Loucy (cell line): ENCODE data around the gene ABCC6.

ENCODE experiments used
- H2AFZ ChIP-seq: fragments of 200-600 bp; sonication (generic); 2 replicates; pipeline ENCODE4 v1.6.0; 2016; ENCODE audit warnings: antibody characterized with exemption, mild to moderate bottlenecking, low read length, moderate library complexity
- H3F3A ChIP-seq: fragments of 200-600 bp; 2 replicates; pipeline ENCODE4 v1.6.0; 2016; ENCODE audit warnings: antibody characterized with exemption, low read depth, mild to moderate bottlenecking
- H3K27me3 ChIP-seq: fragments of 200-600 bp; sonication (generic); 2 replicates; pipeline ENCODE4 v1.6.1; 2014; ENCODE audit warnings: low read length, mild to moderate bottlenecking; ENCODE audit not compliant: insufficient read depth, poor library complexity, severe bottlenecking
- H3K36me3 ChIP-seq: fragments of 200-600 bp; sonication (generic); 2 replicates; pipeline ENCODE4 v1.6.1; 2016; ENCODE audit warnings: low read length; ENCODE audit not compliant: insufficient read depth
- H3K4me1 ChIP-seq: fragments of 200-600 bp; sonication (generic); 2 replicates; pipeline ENCODE4 v1.5.1; 2014; ENCODE audit warnings: low read length, mild to moderate bottlenecking; ENCODE audit not compliant: insufficient read depth, poor library complexity, severe bottlenecking
- H3K4me2 ChIP-seq: fragments of 200-600 bp; sonication (generic); 2 replicates; pipeline ENCODE4 v1.6.0; 2014; ENCODE audit warnings: antibody characterized with exemption, low read length, low read depth, mild to moderate bottlenecking; ENCODE audit not compliant: poor library complexity, severe bottlenecking
- H3K4me3 ChIP-seq: fragments of 200-600 bp; sonication (generic); 2 replicates; pipeline ENCODE4 v1.5.1; 2014; ENCODE audit warnings: low read length, mild to moderate bottlenecking, mixed read lengths; ENCODE audit not compliant: poor library complexity, severe bottlenecking
- H3K79me2 ChIP-seq: fragments of 200-600 bp; sonication (generic); 2 replicates; pipeline ENCODE4 v1.6.1; 2014; ENCODE audit warnings: low read length; ENCODE audit not compliant: insufficient read depth
- H3K9ac ChIP-seq: fragments of 200-600 bp; sonication (generic); 2 replicates; pipeline ENCODE4 v1.6.0; 2014; ENCODE audit warnings: mild to moderate bottlenecking, low read depth, low read length, moderate library complexity; ENCODE audit not compliant: poor library complexity, severe bottlenecking
- H3K9me2 ChIP-seq: fragments of 200-600 bp; sonication (generic); replicated peaks from 2 replicates; pipeline ENCODE4 v1.6.1; 2016; ENCODE audit warnings: low read depth, low read length, mixed read lengths
- H3K9me3 ChIP-seq: fragments of 200-600 bp; sonication (generic); 2 replicates; pipeline ENCODE4 v1.6.1; 2014; ENCODE audit warnings: mild to moderate bottlenecking, antibody characterized with exemption, low read length, low read depth; ENCODE audit not compliant: insufficient read depth
- H4K20me1 ChIP-seq: fragments of 200-600 bp; sonication (generic); 2 replicates; pipeline ENCODE4 v1.6.0; 2014; ENCODE audit warnings: antibody characterized with exemption, low read length, mild to moderate bottlenecking; ENCODE audit not compliant: insufficient read depth, poor library complexity, severe bottlenecking
- CTCF ChIP-seq: fragments of 200-600 bp; sonication (generic); conservative IDR thresholded peaks from 2 replicates; pipeline ENCODE4 v1.5.1; 2014; ENCODE audit warnings: mild to moderate bottlenecking, antibody characterized with exemption, low read length
- EZH2phosphoT487 ChIP-seq: fragments of 200-600 bp; IDR thresholded peaks from 2 replicates; pipeline ENCODE4 v1.6.1; 2018; ENCODE audit warnings: antibody characterized with exemption, mild to moderate bottlenecking, moderate library complexity, borderline replicate concordance

ABCC6 gene

DNA sequence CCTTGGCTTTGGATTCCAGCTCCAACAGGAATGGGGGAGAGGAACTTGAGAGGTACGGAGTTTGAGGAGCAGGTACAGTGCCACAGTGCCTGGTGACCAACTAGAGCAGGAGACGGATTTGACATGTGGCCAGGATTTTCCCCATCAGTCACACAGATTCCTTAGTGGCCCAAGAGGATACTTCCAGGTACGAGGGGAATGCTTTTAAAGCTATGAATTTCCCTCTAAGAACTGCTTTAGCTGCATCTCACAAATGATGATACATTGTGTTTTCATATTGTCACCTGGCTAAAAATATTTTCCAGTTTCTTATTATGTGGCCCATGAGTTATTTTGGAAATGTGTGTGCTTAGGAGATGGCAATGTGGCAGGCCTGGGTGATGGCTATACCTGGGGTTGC lies 98.3 kb downstream of the ABCC6 start:
- Histone ChIP-seq H3F3A (no peaks in the 10 kb centered on the region), H3K9me3 (no peaks in the 10 kb centered on the region), H3K4me2 (no peak overlapping the region), H3K9ac (no peak overlapping the region), H2AFZ (no peak overlapping the region), H3K4me1 (peaks cover 35% of the 10 kb centered on the region), H3K9me2 (no peaks in the 10 kb centered on the region), H3K27me3 (no peaks in the 10 kb centered on the region), H3K79me2 (no peaks in the 10 kb centered on the region), H4K20me1 (no peaks in the 10 kb centered on the region), H3K4me3 (no peak overlapping the region), H3K36me3 (peaks cover 44% of the 10 kb centered on the region; the same call in 1 of the 2 replicates)
- TF ChIP-seq CTCF (no peak), EZH2phosphoT487 (no peak)

- Histone ChIP-seq H3K9ac (no peak overlapping the region), H4K20me1 (no peaks in the 10 kb centered on the region), H3K27me3 (no peaks in the 10 kb centered on the region), H3F3A (peaks cover 4% of the 10 kb centered on the region; the same call in 1 of the 2 replicates), H3K9me2 (no peaks in the 10 kb centered on the region), H3K9me3 (no peaks in the 10 kb centered on the region), H3K4me2 (no peak overlapping the region), H3K36me3 (peaks cover 41% of the 10 kb centered on the region; the same call in 1 of the 2 replicates), H3K79me2 (no peaks in the 10 kb centered on the region), H3K4me1 (peaks cover 39% of the 10 kb centered on the region), H3K4me3 (no peak overlapping the region), H2AFZ (no peak overlapping the region)
- TF ChIP-seq CTCF = no peak
- TF ChIP-seq EZH2phosphoT487 = no peak
Measured at GRCh38 chr16:16124438-16124837, 98.9 kb downstream of the ABCC6 start.

DNA sequence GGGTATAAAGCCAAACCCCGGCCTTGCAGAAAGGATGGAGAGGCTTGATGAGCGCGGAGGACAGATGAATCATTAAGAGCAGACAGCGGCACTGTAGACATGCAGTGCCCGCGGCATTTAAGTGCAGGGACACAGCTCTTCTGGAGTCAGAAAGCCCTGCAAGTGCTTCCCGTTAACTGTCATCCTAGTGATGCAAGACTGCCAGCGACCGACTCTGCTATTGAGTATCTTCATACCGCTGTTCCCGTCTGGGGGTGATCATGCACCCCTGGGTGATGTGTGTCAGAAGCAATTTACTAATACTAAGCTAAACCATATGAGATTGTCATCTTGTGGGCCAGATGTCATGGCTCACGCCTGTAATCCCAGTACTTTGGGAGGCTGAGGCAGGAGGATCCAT lies 101.0 kb downstream of the ABCC6 start:
- H3K9me3 ChIP-seq = peaks cover 7% of the 10 kb centered on the region; the same call in 1 of the 2 replicates
- peaks cover 4% of the 10 kb centered on the region; the same call in 1 of the 2 replicates for H3F3A ChIP-seq
- H3K9ac ChIP-seq = no peak overlapping the region
- no peak overlapping the region for H3K4me2 ChIP-seq
- H3K79me2 ChIP-seq = no peaks in the 10 kb centered on the region
- no peak for TF ChIP-seq EZH2phosphoT487
- no peak for TF ChIP-seq CTCF
- no peaks in the 10 kb centered on the region for H4K20me1 ChIP-seq
- H3K9me2 ChIP-seq = no peaks in the 10 kb centered on the region
- H3K4me3 ChIP-seq = no peak overlapping the region
- H3K27me3 ChIP-seq = no peaks in the 10 kb centered on the region
- peaks cover 52% of the 10 kb centered on the region; the same call in 1 of the 2 replicates for H3K36me3 ChIP-seq
- H2AFZ ChIP-seq = no peak overlapping the region
- peaks cover 42% of the 10 kb centered on the region for H3K4me1 ChIP-seq
